Measurements from ENCODE around the gene GOLGA6L7.
"Not testable (repeated sequence)": the region's sequence is repeated elsewhere in the genome, so short reads cannot be mapped to it uniquely, and the experiment has no call there.

Gene GOLGA6L7

DNA sequence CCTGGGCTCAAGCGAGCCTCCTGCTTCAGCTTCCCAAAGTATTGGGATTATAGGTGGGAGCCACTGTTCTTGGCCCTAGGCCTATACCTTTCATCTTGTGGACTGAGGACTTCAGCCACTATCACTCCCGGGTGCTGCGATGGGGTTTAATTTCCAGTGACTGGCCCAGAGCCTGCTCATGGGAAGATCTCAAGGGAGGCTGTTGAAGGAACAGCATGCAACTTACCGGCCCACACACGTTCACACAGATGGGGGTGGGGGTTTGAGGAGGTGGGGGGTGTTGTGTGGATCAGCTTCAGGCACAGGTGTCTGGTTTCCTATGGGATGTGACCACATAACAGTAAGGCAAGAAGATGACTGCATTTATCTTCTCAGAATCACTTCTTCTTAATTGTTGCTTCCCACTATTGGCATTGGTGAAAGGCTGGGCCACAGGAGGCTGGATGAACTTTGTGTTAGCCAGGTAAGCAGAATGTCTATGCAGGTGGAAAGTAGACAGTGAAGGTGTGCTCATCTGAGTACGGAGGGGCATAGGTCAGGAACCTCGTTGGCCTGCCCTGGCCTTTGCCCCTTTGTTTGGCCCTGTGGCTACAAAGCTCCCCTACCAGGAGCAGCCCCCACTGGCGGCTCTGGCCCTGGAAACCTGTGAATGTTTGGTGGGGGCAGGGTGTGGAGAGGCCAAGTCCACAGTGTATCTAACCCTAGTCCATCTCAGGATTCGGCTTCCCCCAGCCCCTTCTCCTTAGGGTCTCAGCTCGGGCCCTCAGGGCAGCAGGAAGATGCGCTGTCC, 35.9 kb upstream of the GOLGA6L7 start:
- no peak for DNase-seq

DNA sequence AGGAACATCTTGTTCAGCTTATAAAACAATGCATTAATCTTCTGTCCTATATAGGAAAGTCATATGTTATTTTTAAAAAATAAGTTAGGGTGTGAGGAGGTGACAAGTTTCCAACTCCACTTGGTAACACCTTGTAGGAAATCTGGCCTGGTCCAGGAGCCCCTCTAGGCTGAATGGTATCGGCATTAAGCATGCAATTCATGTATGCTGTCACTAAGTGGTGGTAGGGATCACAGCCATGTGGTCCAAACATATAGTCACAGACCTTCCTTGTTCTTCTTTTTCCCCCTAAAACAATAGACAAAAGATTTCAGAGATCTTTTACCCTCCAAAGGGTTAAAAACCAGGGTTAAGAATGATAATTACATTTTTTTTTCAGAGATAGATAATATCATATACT, 33.2 kb upstream of the GOLGA6L7 start:
- no peak for DNase-seq

DNA sequence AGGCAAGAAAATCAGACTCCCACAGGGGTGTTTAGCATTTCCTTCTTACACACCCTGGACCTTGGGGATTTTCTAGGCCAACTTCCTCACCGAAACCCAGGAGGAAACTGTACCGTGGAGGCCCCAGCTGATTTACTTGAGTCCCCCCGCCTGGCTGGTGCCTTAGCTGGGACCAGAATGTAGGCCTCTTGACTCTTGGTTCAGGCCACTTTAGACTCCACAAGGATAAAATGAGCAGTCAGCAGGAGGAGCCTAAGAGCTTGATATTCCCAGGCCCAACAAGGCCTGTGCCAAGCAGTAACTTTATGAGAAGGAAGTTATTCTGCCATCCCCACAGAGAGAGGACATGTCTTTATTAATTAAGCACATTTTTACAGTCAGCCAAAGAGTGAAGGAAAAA, 32.7 kb upstream of the GOLGA6L7 start:
- DNase-seq: no peak

DNA sequence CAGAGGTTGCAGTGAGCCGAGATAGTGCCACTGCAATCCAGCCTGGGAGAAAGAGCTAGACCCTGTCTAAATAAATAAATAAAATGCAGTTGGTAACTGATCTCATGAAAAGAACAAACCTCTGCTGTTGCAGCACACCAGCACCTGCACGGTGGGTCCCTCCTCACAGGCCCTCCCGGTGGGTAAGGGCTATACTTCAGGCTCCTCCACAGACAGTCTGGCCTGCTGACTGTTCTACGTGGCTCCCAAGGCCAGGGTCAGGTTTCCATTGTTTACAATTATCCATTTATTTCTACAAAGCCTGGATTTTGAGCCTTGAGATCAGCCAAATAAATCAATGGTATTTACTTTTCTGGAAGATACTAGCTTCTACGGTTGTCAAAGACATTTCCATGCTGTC, 32.2 kb upstream of the GOLGA6L7 start:
- no peak for DNase-seq

- DNase-seq: no peak
These were observed 31.1 kb upstream of the GOLGA6L7 start for GRCh38 chr15:28879551-28879950.

- no peak for DNase-seq
These were observed 29.8 kb upstream of the GOLGA6L7 start for GRCh38 chr15:28878209-28878608.

GRCh38 chr15:28876845-28877185, 28.4 kb upstream of the GOLGA6L7 start:
- no peak for DNase-seq

DNA sequence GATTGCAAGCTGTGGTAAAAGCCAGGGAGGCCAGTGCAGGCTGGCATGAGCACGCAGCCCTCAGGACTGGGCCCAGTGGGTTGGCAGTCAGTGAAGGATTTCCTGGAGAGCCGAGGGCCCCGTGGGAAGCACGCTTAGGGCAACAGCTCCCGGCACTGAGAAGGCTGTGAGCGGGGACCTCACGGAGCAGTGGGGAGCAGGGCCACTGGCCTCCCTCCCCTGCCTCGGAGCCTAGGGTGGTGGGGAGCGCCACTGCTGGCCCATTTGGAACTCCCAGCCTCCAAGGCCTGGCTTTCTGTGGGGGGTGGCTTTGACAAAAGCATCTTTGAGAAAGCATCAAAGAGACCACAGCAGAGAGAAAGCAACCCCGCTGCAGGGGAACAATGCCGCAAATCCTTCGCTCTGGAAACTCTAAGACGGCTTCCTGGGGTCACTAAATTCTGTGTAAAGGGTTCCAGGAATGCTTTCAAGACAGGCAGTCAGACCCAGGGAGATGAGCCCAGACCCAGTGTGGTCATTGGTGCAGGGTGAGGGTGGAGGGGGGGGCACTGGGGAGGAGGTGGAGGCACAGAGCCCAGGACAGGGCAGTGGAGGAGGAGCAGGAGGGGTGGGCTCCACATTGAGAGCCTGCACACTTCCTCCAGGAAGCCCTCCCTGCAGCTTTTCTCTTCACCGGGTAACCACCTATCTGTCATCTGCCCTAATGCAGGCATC, 27.8 kb upstream of the GOLGA6L7 start:
- DNase-seq: no peak

DNA sequence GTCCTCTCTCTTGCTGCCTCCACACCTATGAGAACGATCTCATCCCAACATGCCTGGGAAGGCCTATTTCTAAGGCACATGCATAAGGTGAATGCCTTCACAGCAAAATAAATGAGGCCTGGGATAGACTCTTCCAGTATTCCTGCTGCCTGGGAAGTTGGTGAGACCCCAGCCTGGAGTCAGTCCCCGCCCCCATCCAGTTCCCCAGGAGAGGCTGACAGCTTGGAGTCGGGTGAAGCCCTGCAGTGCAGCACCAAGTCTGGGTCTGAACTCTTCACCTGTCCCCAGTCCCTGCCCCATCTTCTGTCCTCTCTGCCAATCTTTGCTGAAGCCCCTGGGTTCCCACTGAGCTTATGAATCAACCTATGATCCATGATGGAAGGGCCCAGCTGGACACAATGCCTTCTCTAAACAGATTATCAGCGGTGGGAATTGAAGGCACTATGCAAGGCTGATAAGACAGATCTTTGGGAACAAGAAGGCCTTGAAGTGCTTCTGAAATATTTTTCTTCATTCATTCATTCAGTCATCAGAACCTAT, 27.1 kb upstream of the GOLGA6L7 start:
- no peak for DNase-seq

GRCh38 chr15:28873585-28874190, 25.2 kb upstream of the GOLGA6L7 start:
- no peak for DNase-seq

GRCh38 chr15:28873006-28873405, 24.6 kb upstream of the GOLGA6L7 start:
- DNase-seq: no peak

- no peak for DNase-seq
These were observed 22.7 kb upstream of the GOLGA6L7 start for GRCh38 chr15:28871168-28871567.

- DNase-seq: no peak
These were observed 20.4 kb upstream of the GOLGA6L7 start for GRCh38 chr15:28868744-28869345.

GRCh38 chr15:28861589-28862293, 13.3 kb upstream of the GOLGA6L7 start:
- DNase-seq: not testable (repeated sequence)

DNA sequence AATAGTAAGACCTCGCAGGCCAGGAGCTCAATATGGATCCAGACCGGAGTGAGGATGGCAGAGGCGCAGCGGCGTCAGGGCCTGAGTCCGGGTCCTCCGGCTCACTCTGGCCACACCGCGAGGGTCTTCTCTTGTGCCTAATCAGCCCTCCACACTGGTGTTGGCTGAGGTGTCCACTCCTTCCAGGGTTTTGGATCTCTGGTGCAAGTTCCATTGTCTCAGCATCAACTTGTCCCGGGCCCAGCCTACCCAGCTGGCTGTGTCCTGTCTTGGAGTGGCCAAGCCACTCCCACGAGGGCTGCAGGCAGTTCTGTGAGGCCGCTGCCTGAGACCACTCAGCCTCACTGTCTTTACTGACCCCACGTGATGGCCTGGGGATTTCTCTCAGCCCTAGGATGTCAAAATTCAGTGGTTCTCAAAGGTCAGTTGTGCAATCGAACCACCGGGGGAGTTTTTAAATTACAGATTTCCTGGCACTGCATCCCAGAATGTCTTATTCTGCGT, 12.6 kb upstream of the GOLGA6L7 start:
- DNase-seq: no peak

GRCh38 chr15:28854578-28854977, 6.1 kb upstream of the GOLGA6L7 start:
- DNase-seq: not testable (repeated sequence)

DNA sequence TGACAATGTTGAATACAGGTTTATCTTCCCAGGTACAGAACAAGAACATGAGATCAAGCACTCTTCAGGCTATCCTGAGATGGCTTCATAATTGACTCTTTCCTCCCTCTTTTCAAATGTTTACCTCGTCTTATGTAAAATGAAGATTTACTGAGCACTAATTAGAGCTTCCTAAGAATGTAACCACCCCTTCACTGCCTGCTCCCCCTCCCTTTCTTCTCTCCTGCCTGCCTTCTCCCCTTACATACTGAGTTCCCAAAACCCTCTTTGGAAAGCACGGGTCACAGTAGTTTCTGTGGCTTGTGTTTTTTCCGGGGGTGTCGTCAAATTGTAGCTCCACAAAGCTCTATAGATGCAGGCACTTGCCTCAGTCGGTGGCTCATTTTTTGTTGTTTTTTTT, 5.2 kb upstream of the GOLGA6L7 start:
- DNase-seq: not testable (repeated sequence)

- DNase-seq: not testable (repeated sequence)
These were observed 1.3 kb upstream of the GOLGA6L7 start for GRCh38 chr15:28849766-28850165.

DNA sequence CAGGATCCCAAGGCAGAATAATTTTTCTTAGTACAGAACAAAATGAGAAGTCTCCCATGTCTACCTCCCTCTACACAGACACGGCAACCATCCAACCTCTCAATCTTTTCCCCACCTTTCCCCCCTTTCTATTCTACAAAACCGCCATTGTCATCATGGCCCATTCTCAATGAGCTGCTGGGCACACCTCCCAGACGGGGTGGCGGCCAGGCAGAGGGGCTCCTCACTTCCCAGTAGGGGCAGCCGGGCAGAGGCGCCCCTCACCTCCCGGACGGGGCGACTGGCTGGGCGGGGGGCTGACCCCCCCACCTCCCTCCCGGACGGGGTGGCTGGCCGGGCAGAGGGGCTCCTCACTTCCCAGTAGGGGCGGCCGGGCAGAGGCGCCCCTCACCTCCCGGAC, 827 bp upstream of the GOLGA6L7 start:
- DNase-seq: not testable (repeated sequence)

- DNase-seq: not testable (repeated sequence)
These were observed 485 bp downstream of the GOLGA6L7 start for GRCh38 chr15:28847959-28848358.

DNA sequence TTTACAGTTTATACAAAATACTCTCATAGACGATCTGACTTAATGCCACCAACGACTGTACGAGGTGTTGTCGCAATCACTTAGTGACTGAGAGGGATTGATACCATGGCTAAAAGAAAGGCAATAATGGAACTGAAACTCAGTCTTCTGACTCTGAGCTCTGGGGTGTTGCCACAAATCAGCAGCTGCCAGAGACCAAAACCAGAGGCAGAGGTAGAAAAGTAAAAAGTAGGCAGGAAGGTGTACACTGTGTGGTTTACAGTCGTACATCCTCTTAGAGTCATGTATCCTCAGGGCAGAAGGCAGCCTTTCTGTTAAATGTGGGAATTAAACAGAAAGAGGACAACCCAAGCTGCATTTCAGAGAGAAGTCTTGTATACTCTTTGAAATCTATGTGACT, 1.2 kb downstream of the GOLGA6L7 start:
- DNase-seq: peak; percentile 43

DNA sequence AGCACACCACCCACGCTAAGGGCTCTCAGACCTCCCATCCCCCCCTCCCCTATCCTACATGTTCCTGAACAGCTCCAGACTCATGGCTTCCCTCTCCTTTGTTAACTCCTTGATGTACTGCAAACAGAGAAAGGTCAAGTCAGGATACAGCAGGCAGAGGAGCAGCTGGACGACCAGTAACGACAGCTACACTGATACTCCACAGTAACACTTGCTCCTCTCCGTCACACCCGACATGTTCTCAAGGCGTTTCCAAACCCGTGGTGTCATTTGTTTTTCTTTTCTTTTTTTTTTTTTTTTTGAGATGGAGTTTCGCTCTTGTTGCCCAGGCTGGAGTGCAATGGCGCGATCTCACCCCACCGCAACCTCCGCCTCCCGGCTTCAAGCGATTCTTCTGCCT, 4.3 kb downstream of the GOLGA6L7 start:
- not testable (repeated sequence) for DNase-seq
